GM12801 (cell line): ENCODE data around the gene DSTN.

Experiments used
- CTCF ChIP-seq: IDR thresholded peaks from one replicate; pipeline ENCODE4 v1.5.1; 2011; ENCODE audit warnings: control low read depth; ENCODE audit not compliant: insufficient read length; ENCODE audit errors: extremely low read depth

The DSTN gene

DNA sequence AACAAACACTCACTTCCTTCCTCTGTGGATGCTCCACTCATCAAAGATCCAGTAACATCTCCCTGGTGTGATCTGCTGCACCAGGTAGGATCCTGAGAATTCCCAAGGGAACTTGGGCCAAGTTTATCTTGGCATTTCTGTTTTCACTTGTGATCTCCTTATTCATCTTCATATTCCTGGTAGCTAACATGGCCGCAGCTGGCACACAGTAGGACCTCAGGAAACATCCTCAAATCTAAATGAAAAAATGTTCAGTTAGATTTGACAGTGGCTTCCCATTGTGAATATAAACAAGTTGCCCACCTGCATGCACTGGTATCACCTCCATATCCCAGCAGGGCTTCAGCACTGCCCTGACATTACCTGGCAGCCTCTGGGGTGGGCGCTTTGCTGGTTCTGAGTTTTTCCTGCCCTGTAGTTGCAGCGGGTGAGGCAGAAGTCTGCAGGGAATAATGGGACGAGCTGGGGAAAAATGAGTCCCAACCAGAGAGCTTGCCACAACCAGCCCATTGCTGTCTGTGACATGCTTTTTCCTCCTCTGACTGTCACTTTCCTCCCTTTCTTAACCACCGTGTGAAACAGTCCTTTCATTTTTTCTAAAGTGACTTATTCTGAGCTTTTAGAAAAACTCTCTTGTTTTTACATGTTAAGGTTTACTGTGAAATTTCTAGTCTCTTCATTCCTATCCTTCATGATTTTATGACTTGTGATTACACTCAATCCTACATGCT is 9.4 kb upstream of the DSTN start:
- no peak for TF ChIP-seq CTCF

GRCh38 chr20:17562804-17563305 is 7.0 kb upstream of the DSTN start:
- no peak for TF ChIP-seq CTCF

DNA sequence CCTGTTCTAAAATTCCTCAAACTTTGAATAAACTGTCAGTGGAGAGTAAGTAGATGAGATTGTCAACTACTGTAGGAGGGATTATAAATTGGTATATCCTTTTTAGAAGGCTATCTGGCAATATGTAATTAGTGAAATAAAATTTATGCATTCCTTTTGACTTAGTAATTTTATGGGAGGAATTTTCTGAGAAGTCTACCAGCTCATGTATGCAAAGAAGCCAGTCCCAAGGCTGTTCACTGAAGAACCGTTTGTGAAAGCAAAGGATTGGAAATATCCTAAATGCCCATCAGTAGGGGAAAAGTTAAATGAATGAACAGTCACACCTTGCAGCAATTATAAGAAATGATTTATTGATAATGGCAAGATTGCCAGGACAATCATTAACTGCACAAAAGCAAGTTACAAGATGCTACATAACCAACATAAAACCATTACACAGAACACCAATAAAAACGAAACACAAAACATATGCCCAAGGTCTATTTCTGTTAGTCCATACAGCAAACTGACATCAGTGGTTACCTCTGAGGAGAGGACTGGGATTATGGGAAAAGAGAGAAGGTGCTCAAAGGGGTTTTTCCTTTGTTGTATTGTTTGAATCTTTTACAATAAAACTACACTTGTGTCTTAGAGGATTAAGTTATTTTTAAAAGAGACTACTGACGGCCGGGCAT is 4.6 kb upstream of the DSTN start:
- TF ChIP-seq CTCF: no peak

DNA sequence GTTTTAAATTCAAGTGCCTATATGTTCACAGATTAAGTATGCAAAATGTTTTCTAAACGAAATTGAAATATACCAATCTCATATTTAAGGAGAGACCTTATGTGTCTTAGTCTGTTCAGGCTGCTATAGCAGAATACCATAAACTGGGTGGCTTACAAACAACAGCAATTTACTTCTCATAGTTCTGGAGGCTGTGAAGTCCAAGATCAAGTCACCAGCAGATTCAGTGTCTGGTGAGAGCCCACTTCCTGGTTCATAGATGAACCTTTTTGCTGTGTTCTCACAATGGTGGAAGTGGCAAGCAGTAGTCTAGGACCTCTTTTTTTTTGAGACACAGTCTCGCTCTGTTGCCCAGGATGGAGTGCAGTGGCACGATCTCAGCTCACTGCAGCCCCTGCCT is 3.5 kb upstream of the DSTN start:
- no peak for TF ChIP-seq CTCF

GRCh38 chr20:17568045-17568788 is 1.7 kb upstream of the DSTN start:
- TF ChIP-seq CTCF: no peak

DNA sequence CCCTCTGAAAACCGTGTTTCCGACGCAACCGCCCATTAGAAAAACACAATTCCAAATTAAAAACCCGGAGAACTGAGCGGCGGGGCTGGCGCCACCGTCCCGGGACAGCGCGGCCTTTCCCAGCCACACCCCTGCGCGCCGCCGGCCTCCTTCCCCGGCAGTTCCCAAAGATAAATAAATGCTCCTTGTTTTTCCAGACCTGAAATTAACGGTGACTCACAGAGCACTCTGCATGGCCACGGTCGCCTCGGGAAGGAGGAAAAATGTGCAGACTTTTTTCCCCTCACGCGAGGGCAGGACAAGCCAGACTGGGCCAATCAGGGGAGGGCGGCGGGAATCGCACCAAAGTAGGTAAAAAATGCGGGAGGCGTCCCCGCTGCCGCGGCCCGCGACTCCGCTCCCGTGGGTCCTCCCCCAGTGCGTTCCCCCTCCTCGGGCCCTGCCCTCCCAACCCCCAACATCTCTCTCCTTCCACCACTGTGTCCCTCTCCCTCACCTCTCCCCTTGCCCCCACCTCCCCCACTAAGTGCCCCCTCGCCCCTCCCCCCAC is 828 bp upstream of the DSTN start:
- no peak for TF ChIP-seq CTCF
